Stimulated activated CD8-positive, alpha-beta memory T cell treated with anti-CD3 and anti-CD28 coated beads, Interleukin-2, amount 100 ng/mL, for 1 hour (primary cell): ENCODE measurements around the gene KRTAP10-10.
"Not testable (repeated sequence)": the region's sequence is repeated elsewhere in the genome, so short reads cannot be mapped to it uniquely, and the experiment has no call there.

Source experiments
- DNase-seq, 2 donors: peaks; one replicate each; pipeline ENCODE4 v3.0.0-alpha.2; 2020; ENCODE audit warnings: low read depth in 2 of 2

KRTAP10-10 gene

GRCh38 chr21:44602463-44602850 is 34.7 kb upstream of the KRTAP10-10 start:
- DNase-seq: no peak

GRCh38 chr21:44603109-44603875 is 33.9 kb upstream of the KRTAP10-10 start:
- DNase-seq: no peak

- no peak for DNase-seq
These were observed 33.2 kb upstream of the KRTAP10-10 start for GRCh38 chr21:44603911-44604310.

- DNase-seq: no peak
These were observed 30.7 kb upstream of the KRTAP10-10 start for GRCh38 chr21:44606495-44606894.

GRCh38 chr21:44609193-44609592 is 28.0 kb upstream of the KRTAP10-10 start:
- DNase-seq: no peak

GRCh38 chr21:44610157-44610843 is 26.9 kb upstream of the KRTAP10-10 start:
- DNase-seq: not testable (repeated sequence)

- no peak for DNase-seq
These were observed 25.6 kb upstream of the KRTAP10-10 start for GRCh38 chr21:44611551-44611950.

GRCh38 chr21:44612029-44612486 is 25.1 kb upstream of the KRTAP10-10 start, which contains the start of gene KRTAP10-8:
Gene KRTAP10-8, plus strand, starts transcription at chr21:44612079. Its CDS starts 22 bp downstream, at chr21:44612101.
- DNase-seq: no peak

- DNase-seq: no peak
These were observed 24.4 kb upstream of the KRTAP10-10 start for GRCh38 chr21:44612669-44613229.

- no peak for DNase-seq
These were observed 23.6 kb upstream of the KRTAP10-10 start for GRCh38 chr21:44613386-44614155.

GRCh38 chr21:44614161-44614631 is 23.0 kb upstream of the KRTAP10-10 start:
- DNase-seq: no peak

- DNase-seq: no peak
These were observed 22.2 kb upstream of the KRTAP10-10 start for GRCh38 chr21:44614961-44615391.

- DNase-seq: no peak
These were observed 21.7 kb upstream of the KRTAP10-10 start for GRCh38 chr21:44615466-44615865.

- no peak for DNase-seq
These were observed 21.1 kb upstream of the KRTAP10-10 start for GRCh38 chr21:44615911-44616590.

GRCh38 chr21:44616591-44616926 is 20.6 kb upstream of the KRTAP10-10 start:
- no peak for DNase-seq

- no peak for DNase-seq
These were observed 20.1 kb upstream of the KRTAP10-10 start for GRCh38 chr21:44617071-44617501.

GRCh38 chr21:44618504-44618903 is 18.7 kb upstream of the KRTAP10-10 start:
- DNase-seq: no peak

- peak; percentile 27 to 43 for DNase-seq
These were observed 18.2 kb upstream of the KRTAP10-10 start for GRCh38 chr21:44618909-44619308.

- DNase-seq: no peak
These were observed 17.3 kb upstream of the KRTAP10-10 start for GRCh38 chr21:44619886-44620285.

GRCh38 chr21:44623575-44623974 is 13.6 kb upstream of the KRTAP10-10 start:
- DNase-seq: no peak

GRCh38 chr21:44625756-44626155 is 11.4 kb upstream of the KRTAP10-10 start:
- DNase-seq: no peak
